A172 (cell line): ENCODE results near the gene VKORC1L1. TPM values are rescaled to one million over a fixed set of nuclear protein-coding genes. Genes with fewer than 3 reads are reported as not detected.
"Not testable (repeated sequence)": the region's sequence is repeated elsewhere in the genome, so short reads cannot be mapped to it uniquely, and the experiment has no call there.

Source experiments
- DNase-seq: peaks from one replicate; pipeline ENCODE4 v3.0.0-alpha.2; 2015; ENCODE audit warnings: low spot score
- total RNA-seq: library from RNA; depleted of rRNA; stranded (reverse); fragments of >200 nt; shearing (Covaris generic); gene quantifications from 2 replicates; pipeline ENCODE4 v1.2.3, GENCODE V29; 2014

The VKORC1L1 gene
- total RNA-seq, 1 experiment from 2014 or later: 33.2 TPM

DNA sequence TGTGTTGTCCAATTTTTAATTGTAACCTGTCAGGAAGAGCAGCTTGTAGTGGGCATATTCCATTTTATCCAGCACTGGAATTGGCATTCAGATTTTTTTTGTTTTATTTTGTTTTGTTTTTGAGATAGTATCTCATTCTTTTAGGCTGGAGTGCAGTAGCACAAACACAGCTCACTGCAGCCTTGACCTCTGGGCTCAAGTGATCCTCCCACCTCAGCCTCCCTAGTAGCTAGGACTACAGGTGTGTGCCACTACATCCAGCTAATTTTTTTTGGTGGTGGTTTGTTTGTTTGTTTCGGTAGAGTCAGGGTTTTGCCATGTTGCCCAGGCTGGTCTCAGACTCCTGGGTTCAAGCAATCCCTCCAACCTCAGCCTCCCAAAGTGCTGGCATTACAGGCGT is 64.4 kb downstream of the VKORC1L1 start:
- no peak for DNase-seq

DNA sequence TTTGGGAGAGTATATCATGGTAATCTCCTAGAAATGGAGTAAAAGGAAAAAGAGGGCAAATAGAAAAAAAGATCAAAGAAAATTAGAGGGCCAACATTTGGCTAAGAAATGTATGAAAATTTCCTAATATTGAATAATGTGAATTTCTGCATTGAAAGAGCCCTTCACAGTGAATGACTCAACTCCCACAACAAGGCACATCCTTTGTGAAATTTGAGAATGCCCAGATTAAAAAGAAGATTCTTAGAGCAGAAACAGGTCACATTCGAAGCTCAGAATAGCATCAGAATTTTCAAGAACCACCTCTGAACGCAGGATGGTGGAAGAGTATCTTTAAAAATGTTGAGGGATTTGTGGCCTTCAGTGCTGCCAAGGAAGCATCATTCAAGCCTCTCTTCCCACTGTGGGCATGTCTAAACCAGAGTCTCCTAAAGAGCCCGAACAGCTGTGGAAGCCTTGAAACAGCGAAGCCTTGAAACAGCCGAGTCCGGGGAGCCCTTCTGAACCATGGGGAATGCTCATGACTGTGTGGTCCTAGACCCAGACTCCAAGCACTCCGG is 65.5 kb downstream of the VKORC1L1 start:
- no peak for DNase-seq

- not testable (repeated sequence) for DNase-seq
These were observed 72.9 kb downstream of the VKORC1L1 start for GRCh38 chr7:65945787-65946186.

GRCh38 chr7:65946904-65947303 is 74.0 kb downstream of the VKORC1L1 start:
- peak; percentile 55 for DNase-seq

GRCh38 chr7:65951837-65952578 is 79.1 kb downstream of the VKORC1L1 start:
- DNase-seq: no peak

DNA sequence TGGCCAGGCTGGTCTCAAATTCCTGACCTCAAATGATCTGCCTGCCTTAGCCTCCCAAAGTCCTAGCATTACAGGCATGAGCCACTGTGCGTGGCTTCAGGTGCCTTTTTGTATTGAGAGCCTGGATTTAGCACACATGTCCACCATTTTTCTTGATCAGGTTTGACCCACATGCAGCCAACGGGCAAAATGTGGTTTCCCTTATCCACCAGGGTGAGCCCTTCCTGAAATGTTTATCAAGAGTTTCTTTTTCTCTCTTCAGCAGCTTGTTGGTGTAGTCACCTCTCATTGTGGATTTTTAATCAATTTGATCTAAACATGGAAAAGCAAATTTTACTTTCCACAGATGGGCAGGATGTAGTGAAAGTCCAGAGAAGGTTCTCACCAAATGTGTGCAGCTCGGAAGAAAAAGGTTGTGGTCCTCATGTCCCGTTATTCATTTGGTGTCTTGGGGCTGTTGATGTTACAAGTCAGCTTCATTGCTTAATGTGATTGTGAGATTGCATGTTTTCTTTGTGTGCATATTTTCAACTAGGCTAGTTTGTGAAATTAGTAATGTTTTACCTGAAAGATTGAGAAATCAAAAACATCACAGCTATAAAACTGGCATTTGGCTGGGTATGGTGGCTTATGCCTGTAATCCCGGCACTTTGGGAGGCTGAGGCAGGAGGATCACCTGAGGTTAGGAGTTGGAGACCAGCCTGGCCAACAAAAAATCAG is 80.3 kb downstream of the VKORC1L1 start:
- DNase-seq: no peak

- DNase-seq: no peak
These were observed 81.1 kb downstream of the VKORC1L1 start for GRCh38 chr7:65953890-65954450.

GRCh38 chr7:65955718-65956117 is 82.8 kb downstream of the VKORC1L1 start:
- no peak for DNase-seq

- no peak for DNase-seq
These were observed 87.6 kb downstream of the VKORC1L1 start for GRCh38 chr7:65960351-65961074.

GRCh38 chr7:65962033-65962432 is 89.2 kb downstream of the VKORC1L1 start:
- DNase-seq: no peak

- not testable (repeated sequence) for DNase-seq
These were observed 91.8 kb downstream of the VKORC1L1 start for GRCh38 chr7:65964671-65965070.

- no peak for DNase-seq
These were observed 93.3 kb downstream of the VKORC1L1 start for GRCh38 chr7:65966146-65966545.

GRCh38 chr7:65967361-65968155 is 94.7 kb downstream of the VKORC1L1 start:
- DNase-seq: no peak

DNA sequence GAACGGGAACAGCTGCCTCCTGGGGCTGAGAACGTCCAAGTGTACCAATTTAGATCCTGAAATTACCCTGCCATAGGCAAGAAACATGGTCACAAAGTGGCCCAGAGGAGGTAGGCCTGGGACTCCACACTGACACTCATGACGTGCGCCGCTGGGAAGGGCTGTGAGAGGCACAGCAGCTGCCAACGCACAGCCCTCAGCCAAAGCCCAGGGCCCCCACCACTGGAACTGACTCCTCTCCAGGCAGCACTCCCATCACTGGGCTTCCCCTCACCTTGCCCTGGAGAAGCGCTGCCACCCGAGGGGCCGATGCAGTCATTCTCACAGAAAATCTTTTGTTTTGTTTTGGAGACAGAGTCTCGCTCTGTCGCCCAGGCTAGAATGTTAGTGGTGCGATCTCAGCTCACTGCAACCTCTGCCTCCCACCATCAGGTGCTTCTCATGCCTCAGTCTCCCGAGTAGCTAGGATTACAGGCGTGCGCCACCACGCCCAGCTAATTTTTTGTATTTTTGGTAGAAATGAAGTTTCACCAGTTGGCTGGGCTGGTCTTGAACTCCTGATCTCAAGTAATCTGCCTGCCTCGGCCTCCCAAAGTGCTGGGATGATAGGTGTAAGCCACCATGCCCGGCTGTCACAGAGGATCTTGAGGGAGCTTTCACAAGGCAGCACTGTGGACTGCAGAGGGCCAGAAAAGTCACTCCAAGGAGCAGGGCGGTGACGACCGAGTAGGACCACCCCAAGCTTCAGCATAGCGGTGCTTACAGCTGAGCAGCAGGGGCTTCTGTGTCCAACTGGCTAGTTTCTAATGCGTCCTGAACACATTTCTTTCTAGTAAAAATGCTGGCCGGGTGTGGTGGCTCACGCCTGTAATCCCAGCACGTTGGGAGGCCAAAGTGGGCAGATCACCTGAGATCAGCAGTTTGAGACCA is 95.6 kb downstream of the VKORC1L1 start:
- no peak for DNase-seq

- DNase-seq: no peak
These were observed 98.1 kb downstream of the VKORC1L1 start for GRCh38 chr7:65971021-65971420.

- DNase-seq: no peak
These were observed 100.1 kb downstream of the VKORC1L1 start for GRCh38 chr7:65972976-65973375.

DNA sequence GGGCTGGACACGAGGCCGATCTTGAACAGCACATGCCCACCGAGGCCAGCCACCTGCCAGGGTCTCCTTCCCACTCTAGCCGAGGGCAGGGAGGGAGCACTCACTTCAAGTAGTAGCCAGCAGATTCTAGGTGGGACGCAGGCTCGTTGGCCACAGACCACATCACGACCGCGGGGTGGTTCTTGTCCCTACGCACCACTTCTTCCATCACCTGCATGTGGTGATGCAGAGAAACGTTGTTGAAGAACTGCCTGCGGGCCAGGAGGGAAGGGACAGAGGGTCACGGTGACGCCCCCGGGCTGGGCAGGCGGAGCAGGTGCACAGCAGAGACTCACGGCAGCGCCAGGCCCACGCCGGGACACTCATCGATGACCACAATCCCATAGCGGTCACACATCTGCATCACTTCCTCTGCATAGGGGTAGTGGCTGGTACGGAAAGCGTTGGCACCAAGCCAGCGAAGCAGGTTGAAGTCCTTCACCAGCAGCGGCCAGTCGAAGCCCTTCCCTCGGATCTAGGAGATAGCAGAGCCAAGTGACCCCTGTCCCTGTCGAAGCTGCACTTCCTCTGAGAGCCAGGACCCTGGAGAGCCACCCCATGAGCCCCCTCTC is 101.4 kb downstream of the VKORC1L1 start:
- no peak for DNase-seq

- DNase-seq: no peak
These were observed 102.0 kb downstream of the VKORC1L1 start for GRCh38 chr7:65974876-65975275.

GRCh38 chr7:65975814-65976445 is 103.1 kb downstream of the VKORC1L1 start:
- no peak for DNase-seq
